PC-9 (cell line): Measurements from ENCODE around the gene ATOX1. TPM values are rescaled to one million over a fixed set of nuclear protein-coding genes. Genes with fewer than 3 reads are reported as not detected.

Experiments
- BruUV-seq: library from RNA; stranded (reverse); fragments of 400-500 nt; replicated peaks from 2 replicates; lab custom pipeline; 2021; lab: Mats Ljungman, UMichigan
- CTCF ChIA-PET: fragments of 300-600 bp; sonication (Branson Sonifier 250); formaldehyde crosslinking; loops from one replicate; lab custom pipeline; 2022; ENCODE audit warnings: antibody characterized with exemption; lab: Charles Lee
- POLR2A ChIA-PET: fragments of 300-600 bp; sonication (Branson Sonifier 250); formaldehyde crosslinking; loops from one replicate; lab custom pipeline; 2022; ENCODE audit warnings: antibody characterized with exemption; ENCODE audit not compliant: unreplicated experiment; lab: Charles Lee
- DNase-seq, 2 experiments: peaks; one replicate each; pipeline versions ENCODE4 v3.0.0 to v3.0.0-alpha.2; 2015 to 2022; ENCODE audit warnings: mixed read lengths in 1 of 2
- H2AFZ ChIP-seq: fragments of 200-600 bp; sonication (generic); 2 replicates; pipeline ENCODE4 v1.8.1; 2017; ENCODE audit warnings: antibody characterized with exemption
- H3F3A ChIP-seq: fragments of 200-600 bp; sonication (generic); 2 replicates; pipeline ENCODE4 v1.8.1; 2017; ENCODE audit warnings: antibody characterized with exemption, mild to moderate bottlenecking, low read depth; ENCODE audit not compliant: insufficient read depth
- H3K27ac ChIP-seq: fragments of 200-600 bp; sonication (generic); 2 replicates; pipeline ENCODE4 v1.6.1; 2016; ENCODE audit warnings: mixed run types
- H3K27me3 ChIP-seq: fragments of 200-600 bp; sonication (generic); 2 replicates; pipeline ENCODE4 v1.6.1; 2016; ENCODE audit warnings: low read depth, mixed run types; ENCODE audit not compliant: insufficient read depth
- H3K36me3 ChIP-seq: fragments of 200-600 bp; sonication (generic); 2 replicates; pipeline ENCODE4 v1.6.1; 2016; ENCODE audit warnings: low read depth, mixed run types
- H3K4me1 ChIP-seq: fragments of 200-600 bp; sonication (generic); replicated peaks from 2 replicates; pipeline ENCODE4 v1.6.1; 2016; ENCODE audit warnings: mixed run types; ENCODE audit not compliant: insufficient read depth
- H3K4me2 ChIP-seq: fragments of 200-600 bp; sonication (generic); 2 replicates; pipeline ENCODE4 v1.6.1; 2017; ENCODE audit warnings: mixed run types
- H3K4me3 ChIP-seq: fragments of 200-600 bp; sonication (generic); 2 replicates; pipeline ENCODE4 v1.6.1; 2016; ENCODE audit warnings: mixed run types
- H3K79me2 ChIP-seq: fragments of 200-600 bp; sonication (generic); 2 replicates; pipeline ENCODE4 v1.6.1; 2017; ENCODE audit warnings: low read depth, mixed run types
- H3K9me2 ChIP-seq: fragments of 200-600 bp; sonication (generic); 2 replicates; pipeline ENCODE4 v1.8.1; 2017; ENCODE audit warnings: mild to moderate bottlenecking; ENCODE audit not compliant: insufficient read depth
- H3K9me3 ChIP-seq: fragments of 200-600 bp; sonication (generic); 2 replicates; pipeline ENCODE4 v1.8.1; 2016; ENCODE audit warnings: low read depth; ENCODE audit not compliant: insufficient read depth
- H4K20me1 ChIP-seq: fragments of 200-600 bp; sonication (generic); 2 replicates; pipeline ENCODE4 v1.8.1; 2017; ENCODE audit not compliant: insufficient read depth
- CTCF ChIP-seq: fragments of 200-600 bp; sonication (generic); conservative IDR thresholded peaks from 2 replicates; pipeline ENCODE4 v1.6.1; 2017; ENCODE audit warnings: mixed run types, antibody characterized with exemption, mild to moderate bottlenecking, moderate library complexity
- EZH2 ChIP-seq: fragments of 200-600 bp; sonication (generic); IDR thresholded peaks from 2 replicates; pipeline ENCODE4 v1.8.0; 2017; ENCODE audit warnings: antibody characterized with exemption, low read depth
- intact Hi-C: fragments of 100-400 bp; cut with micrococcal nuclease; formaldehyde crosslinking; loops from one replicate; pipeline ENCODE4 v1.10.0; 2022; ENCODE audit not compliant: unreplicated experiment
- total RNA-seq: library from RNA; stranded (reverse); gene quantifications from 2 replicates; pipeline ENCODE4 v1.2.3, GENCODE V29; 2021

Gene ATOX1
- total RNA-seq, 1 experiment from 2014 or later: 201 TPM

GRCh38 chr5:151735646-151736045, 22.8 kb downstream of the ATOX1 start:
- Histone ChIP-seq H3K79me2 (no peaks in the 10 kb centered on the region), H2AFZ (no peak overlapping the region), H3K4me2 (no peak overlapping the region), H3K36me3 (0 out of 2 replicates have a peak, but pooled peaks cover 3% of the 10 kb centered on the region), H3K27me3 (no peaks in the 10 kb centered on the region), H3K9me3 (no peaks in the 10 kb centered on the region), H3K4me1 (peaks cover 6% of the 10 kb centered on the region; the same call in 1 of the 2 replicates), H3K27ac (no peak overlapping the region), H3F3A (0 out of 2 replicates have a peak, but pooled peaks cover 2% of the 10 kb centered on the region), H3K4me3 (no peak overlapping the region), H4K20me1 (no peaks in the 10 kb centered on the region), H3K9me2 (no peaks in the 10 kb centered on the region)
- no peak for TF ChIP-seq CTCF
- TF ChIP-seq EZH2: no peak
- BruUV-seq: no TSS peak
- DNase-seq: no peak
- ChIA-PET POLR2A (interaction anchor here (0.7 kb wide), 1 partner anchor 61 kb away, joined by 3 read pairs; no protein-coding TSS in a partner anchor), CTCF (interaction anchor here (0.5 kb wide), 1 partner anchor 30 kb away, joined by 3 read pairs; no protein-coding TSS in a partner anchor)
- intact Hi-C loops: no loop called here

GRCh38 chr5:151734064-151734408, 24.4 kb downstream of the ATOX1 start:
- Histone ChIP-seq H3F3A (peaks cover 12% of the 10 kb centered on the region; the same call in 1 of the 2 replicates), H3K4me3 (no peak overlapping the region), H3K9me2 (no peaks in the 10 kb centered on the region), H3K27ac (no peak overlapping the region), H3K36me3 (0 out of 2 replicates have a peak, but pooled peaks cover 3% of the 10 kb centered on the region), H3K4me1 (no peaks in the 10 kb centered on the region), H3K4me2 (no peak overlapping the region), H2AFZ (no peak overlapping the region), H3K79me2 (no peaks in the 10 kb centered on the region), H3K27me3 (no peaks in the 10 kb centered on the region), H3K9me3 (no peaks in the 10 kb centered on the region; the same call in 1 of the 2 replicates), H4K20me1 (no peaks in the 10 kb centered on the region)
- no peak for DNase-seq
- POLR2A ChIA-PET: no interaction called here
- CTCF ChIA-PET: no interaction called here
- no peak for TF ChIP-seq CTCF
- TF ChIP-seq EZH2: no peak
- BruUV-seq: no TSS peak
- intact Hi-C loops: no loop called here

GRCh38 chr5:151733358-151734063, 24.9 kb downstream of the ATOX1 start:
- BruUV-seq: no TSS peak
- ChIA-PET CTCF (no interaction called here), POLR2A (no interaction called here)
- Histone ChIP-seq H3F3A (peaks cover 12% of the 10 kb centered on the region; the same call in 1 of the 2 replicates), H2AFZ (no peak overlapping the region), H3K27me3 (no peaks in the 10 kb centered on the region), H3K36me3 (0 out of 2 replicates have a peak, but pooled peaks cover 3% of the 10 kb centered on the region), H3K79me2 (no peaks in the 10 kb centered on the region), H3K4me2 (no peak overlapping the region), H3K9me3 (no peaks in the 10 kb centered on the region; the same call in 1 of the 2 replicates), H3K4me1 (no peaks in the 10 kb centered on the region), H3K9me2 (no peaks in the 10 kb centered on the region), H3K27ac (no peak overlapping the region), H3K4me3 (no peak overlapping the region), H4K20me1 (no peaks in the 10 kb centered on the region)
- DNase-seq: no peak
- no peak for TF ChIP-seq CTCF
- TF ChIP-seq EZH2: no peak
- intact Hi-C loops: no loop called here
